Epithelial cell of proximal tubule (primary cell): ENCODE results near the gene REPS2. TPM values are rescaled to one million over a fixed set of nuclear protein-coding genes. Genes with fewer than 3 reads are reported as not detected.

Source experiments
- DNase-seq: peaks from one replicate; pipeline ENCODE4 v3.0.0-alpha.2; 2011; ENCODE audit warnings: low read depth
- H3K4me3 ChIP-seq: 2 replicates; pipeline ENCODE4 v1.5.1; 2011; ENCODE audit warnings: low read depth, mild to moderate bottlenecking, low read length
- CTCF ChIP-seq: conservative IDR thresholded peaks from 2 replicates; pipeline ENCODE4 v1.5.1; 2012; ENCODE audit warnings: low read depth, mild to moderate bottlenecking, low read length
- total RNA-seq: library from RNA; depleted of rRNA; stranded (reverse); fragments of >200 nt; gene quantifications from 2 replicates; pipeline ENCODE4 v1.2.3, GENCODE V29; 2015

Gene REPS2
- total RNA-seq, 1 donor from 2014 or later = 1.7 TPM

- no peak for DNase-seq
- no peak overlapping the region for H3K4me3 ChIP-seq
- TF ChIP-seq CTCF = no peak
Observed at GRCh38 chrX:16977771-16978170, 31.3 kb downstream of the REPS2 start.

- no peak for DNase-seq
- no peak overlapping the region for H3K4me3 ChIP-seq
- TF ChIP-seq CTCF = no peak
Observed at GRCh38 chrX:16978193-16978984, 31.9 kb downstream of the REPS2 start.

GRCh38 chrX:16979226-16979625, 32.8 kb downstream of the REPS2 start:
- no peak for TF ChIP-seq CTCF
- H3K4me3 ChIP-seq = no peak overlapping the region
- DNase-seq = no peak

GRCh38 chrX:16981209-16981608, 34.8 kb downstream of the REPS2 start:
- no peak for DNase-seq
- no peak overlapping the region for H3K4me3 ChIP-seq
- no peak for TF ChIP-seq CTCF

- H3K4me3 ChIP-seq = no peak overlapping the region
- TF ChIP-seq CTCF = no peak
- no peak for DNase-seq
Observed at GRCh38 chrX:16981980-16982379, 35.5 kb downstream of the REPS2 start.

GRCh38 chrX:16983051-16983450, 36.6 kb downstream of the REPS2 start:
- H3K4me3 ChIP-seq = no peak overlapping the region
- no peak for TF ChIP-seq CTCF
- no peak for DNase-seq

GRCh38 chrX:16985286-16985685, 38.8 kb downstream of the REPS2 start:
- no peak for TF ChIP-seq CTCF
- DNase-seq = no peak
- H3K4me3 ChIP-seq = no peak overlapping the region
